Natural killer cell (primary cell): ENCODE data around the gene TEKT5. TPM values are rescaled to one million over a fixed set of nuclear protein-coding genes. Genes with fewer than 3 reads are reported as not detected.

ENCODE experiments used
- ATAC-seq, 3 donors: fragments of 150-1000 bp in 2 of 3; fragments of 200-7000 bp in 1 of 3; cut with Tn5 transposase; 1 replicate in 1 of 3; 2 replicates in 2 of 3; pipeline ENCODE4 v1.10.0; 2021; ENCODE audit warnings: mild to moderate bottlenecking in 2 of 3, moderate library complexity in 2 of 3
- DNase-seq, 2 donors: peaks; one replicate each; pipeline versions ENCODE4 v3.0.0 to v3.0.0-alpha.2; 2013 to 2021; ENCODE audit warnings: mixed read lengths in 1 of 2
- H3K27ac ChIP-seq: one replicate; pipeline ENCODE4 v1.5.1; 2013; ENCODE audit warnings: mild to moderate bottlenecking, low read length
- H3K27me3 ChIP-seq: one replicate; pipeline ENCODE4 v1.6.1; 2013; ENCODE audit warnings: low read length; ENCODE audit not compliant: control insufficient read depth, insufficient read depth
- H3K36me3 ChIP-seq: one replicate; pipeline ENCODE4 v1.6.1; 2013; ENCODE audit warnings: low read length; ENCODE audit not compliant: control insufficient read depth, insufficient read depth
- H3K4me1 ChIP-seq: one replicate; pipeline ENCODE4 v1.6.1; 2013; ENCODE audit warnings: low read length; ENCODE audit not compliant: control insufficient read depth, insufficient read depth
- H3K4me3 ChIP-seq: one replicate; pipeline ENCODE4 v1.5.1; 2013; ENCODE audit warnings: low read length
- H3K9me3 ChIP-seq: one replicate; pipeline ENCODE4 v1.6.1; 2013; ENCODE audit warnings: low read length; ENCODE audit not compliant: control insufficient read depth, insufficient read depth
- H3K27ac Mint-ChIP-seq, 2 donors: one replicate each; pipeline ENCODE4 v1.8.0; 2022; ENCODE audit warnings: mild to moderate bottlenecking in 2 of 2, mixed read lengths in 2 of 2, moderate library complexity in 1 of 2
- H3K27me3 Mint-ChIP-seq, 2 donors: one replicate each; pipeline ENCODE4 v1.8.0; 2022; ENCODE audit warnings: low read depth in 2 of 2, mixed read lengths in 2 of 2
- H3K36me3 Mint-ChIP-seq: one replicate; pipeline ENCODE4 v1.8.0; 2022; ENCODE audit warnings: mixed read lengths
- H3K4me1 Mint-ChIP-seq, 2 donors: one replicate each; pipeline ENCODE4 v1.8.0; 2022; ENCODE audit warnings: mixed read lengths in 2 of 2
- H3K4me3 Mint-ChIP-seq: one replicate; pipeline ENCODE4 v1.8.0; 2022; ENCODE audit warnings: mild to moderate bottlenecking, moderate library complexity, mixed read lengths
- H3K9me3 Mint-ChIP-seq, 2 donors: one replicate each; pipeline ENCODE4 v1.8.0; 2022; ENCODE audit warnings: mixed read lengths in 2 of 2
- CTCF ChIP-seq: fragments of 200-600 bp; IDR thresholded peaks from one replicate; pipeline ENCODE4 v1.8.0; 2022; ENCODE audit warnings: antibody characterized with exemption
- WGBS: methylation state at CpG from one replicate; pipeline ENCODE4 v1.1.7; 2013; ENCODE audit warnings: missing lambda C conversion rate; ENCODE audit not compliant: insufficient coverage; 5-methylcytosine and 5-hydroxymethylcytosine counted together
- intact Hi-C: fragments of 100-400 bp; cut with micrococcal nuclease; formaldehyde crosslinking; loops from one replicate; pipeline ENCODE4 v1.14.2; 2022
- total RNA-seq, 4 donors: library from RNA; stranded (reverse); fragments of 120-200 nt in 1 of 4; gene quantifications; one replicate each; pipeline versions ENCODE4 v1.2.3 to v1.2.4, GENCODE V29; 2013 to 2022

The TEKT5 gene
- total RNA-seq, 3 donors from 2014 or later (not counting 1 experiment from before 2014, with no cell fraction given) = 1.1 TPM; not detected in 2

GRCh38 chr16:10647264-10647720 is 47.4 kb downstream of the TEKT5 start:
- ATAC-seq = no peak

GRCh38 chr16:10646581-10647263 is 48.0 kb downstream of the TEKT5 start:
- Histone ChIP-seq H3K4me1 (no peaks in the 10 kb centered on the region), H3K36me3 (no peaks in the 10 kb centered on the region), H3K9me3 (no peaks in the 10 kb centered on the region), H3K27ac (no peak overlapping the region), H3K4me3 (no peak overlapping the region), H3K27me3 (no peaks in the 10 kb centered on the region)
- Mint-ChIP-seq H3K27me3 (no peaks in the 10 kb centered on the region), H3K27ac (no peak overlapping the region), H3K36me3 (no peaks in the 10 kb centered on the region), H3K4me3 (no peak overlapping the region), H3K4me1 (no peaks in the 10 kb centered on the region), H3K9me3 (no peaks in the 10 kb centered on the region)
- intact Hi-C loops = no loop called here
- 92% methylated on average over 8 of the region's 9 CpGs for WGBS
- no peak for TF ChIP-seq CTCF
- no peak for ATAC-seq
- no peak for DNase-seq

More at GRCh38 chr16:10647264-10647720, 47.4 kb downstream of the TEKT5 start:
- Histone ChIP-seq H3K4me1 (no peaks in the 10 kb centered on the region), H3K4me3 (no peak overlapping the region), H3K27me3 (no peaks in the 10 kb centered on the region), H3K36me3 (no peaks in the 10 kb centered on the region), H3K9me3 (no peaks in the 10 kb centered on the region), H3K27ac (no peak overlapping the region)
- H3K4me1 Mint-ChIP-seq = no peaks in the 10 kb centered on the region
- no peak for TF ChIP-seq CTCF
- no peak overlapping the region for H3K27ac Mint-ChIP-seq
- H3K9me3 Mint-ChIP-seq = no peaks in the 10 kb centered on the region
- DNase-seq = no peak
- no peaks in the 10 kb centered on the region for H3K27me3 Mint-ChIP-seq
- no peak overlapping the region for H3K4me3 Mint-ChIP-seq
- no peaks in the 10 kb centered on the region for H3K36me3 Mint-ChIP-seq
- intact Hi-C loops = no loop called here
- 87% methylated on average over 10 of the region's 10 CpGs for WGBS

- H3K4me3 ChIP-seq = no peak overlapping the region
- H3K27me3 ChIP-seq = no peaks in the 10 kb centered on the region
- Mint-ChIP-seq H3K27me3 (no peaks in the 10 kb centered on the region), H3K4me1 (no peaks in the 10 kb centered on the region), H3K27ac (no peak overlapping the region), H3K9me3 (no peaks in the 10 kb centered on the region), H3K4me3 (no peak overlapping the region), H3K36me3 (no peaks in the 10 kb centered on the region)
- intact Hi-C loops = no loop called here
- WGBS = no CpG with 5 or more reads among the region's 1 CpG
- H3K9me3 ChIP-seq = no peaks in the 10 kb centered on the region
- no peak overlapping the region for H3K27ac ChIP-seq
- DNase-seq (no peak), ATAC-seq (no peak)
- TF ChIP-seq CTCF = no peak
- no peaks in the 10 kb centered on the region for H3K4me1 ChIP-seq
- no peaks in the 10 kb centered on the region for H3K36me3 ChIP-seq
Measured at GRCh38 chr16:10646228-10646580, 48.5 kb downstream of the TEKT5 start.

DNA sequence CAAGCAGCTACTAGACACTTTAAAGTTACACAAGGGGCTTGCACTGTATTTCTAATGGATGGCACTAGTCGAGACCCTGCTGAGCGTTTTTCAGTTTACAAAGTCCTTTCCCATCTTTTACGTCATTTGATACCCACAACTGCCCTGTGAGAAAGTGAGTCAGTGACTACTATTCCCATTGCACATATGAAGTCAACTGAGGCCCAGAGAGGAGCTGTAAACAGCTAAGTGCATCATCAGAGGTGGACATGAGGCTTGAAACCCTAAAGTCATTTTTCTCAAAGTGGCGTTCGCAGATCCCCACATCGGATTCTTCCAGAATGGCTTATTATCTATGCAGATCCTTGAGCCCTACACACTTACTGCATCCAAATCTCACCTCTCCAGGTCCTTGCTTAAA is 50.6 kb downstream of the TEKT5 start:
- H3K4me1 ChIP-seq = no peaks in the 10 kb centered on the region
- H3K9me3 Mint-ChIP-seq = no peaks in the 10 kb centered on the region
- no peaks in the 10 kb centered on the region for H3K9me3 ChIP-seq
- ATAC-seq (no peak), DNase-seq (no peak)
- H3K27ac Mint-ChIP-seq = no peak overlapping the region
- no peak overlapping the region for H3K4me3 Mint-ChIP-seq
- H3K4me3 ChIP-seq = no peak overlapping the region
- H3K27me3 ChIP-seq = no peaks in the 10 kb centered on the region
- no peaks in the 10 kb centered on the region for H3K36me3 Mint-ChIP-seq
- no peak overlapping the region for H3K27ac ChIP-seq
- no peaks in the 10 kb centered on the region for H3K4me1 Mint-ChIP-seq
- peaks cover 0 to 5% of the 10 kb centered on the region in 2 donors for H3K27me3 Mint-ChIP-seq
- H3K36me3 ChIP-seq = no peaks in the 10 kb centered on the region
- intact Hi-C loops = no loop called here
- TF ChIP-seq CTCF = no peak
- 93% methylated on average over 6 of the region's 6 CpGs for WGBS
